GM12872 (cell line): ENCODE measurements around the gene HNRNPA0.

Experiments used
- TF ChIP-seq, protein P1 (sequence below): IDR thresholded peaks from 3 replicates; pipeline ENCODE4 v1.5.1; 2011; ENCODE audit warnings: low read depth, mild to moderate bottlenecking, low read length, moderate library complexity; ENCODE audit not compliant: insufficient read depth

HNRNPA0 gene

DNA sequence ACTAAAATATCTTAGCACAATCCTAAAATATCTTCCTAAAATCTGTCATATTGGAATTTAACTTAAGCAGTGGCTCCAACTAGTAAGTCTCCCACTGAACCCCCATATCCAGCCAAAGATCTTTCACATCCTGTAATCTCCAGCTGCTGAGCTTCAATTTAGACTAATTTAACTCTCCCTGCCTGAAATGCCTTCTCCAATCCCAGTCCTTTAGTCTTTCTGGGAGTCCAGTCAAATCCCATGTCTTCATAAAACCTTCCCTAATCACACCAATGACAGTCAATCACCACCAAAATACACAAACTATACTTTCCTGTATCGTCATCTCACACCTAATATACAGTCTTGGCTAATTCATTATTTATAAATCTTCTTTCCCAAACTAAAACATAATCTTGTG is 17.7 kb downstream of the HNRNPA0 start:
- TF ChIP-seq, protein P1, sequence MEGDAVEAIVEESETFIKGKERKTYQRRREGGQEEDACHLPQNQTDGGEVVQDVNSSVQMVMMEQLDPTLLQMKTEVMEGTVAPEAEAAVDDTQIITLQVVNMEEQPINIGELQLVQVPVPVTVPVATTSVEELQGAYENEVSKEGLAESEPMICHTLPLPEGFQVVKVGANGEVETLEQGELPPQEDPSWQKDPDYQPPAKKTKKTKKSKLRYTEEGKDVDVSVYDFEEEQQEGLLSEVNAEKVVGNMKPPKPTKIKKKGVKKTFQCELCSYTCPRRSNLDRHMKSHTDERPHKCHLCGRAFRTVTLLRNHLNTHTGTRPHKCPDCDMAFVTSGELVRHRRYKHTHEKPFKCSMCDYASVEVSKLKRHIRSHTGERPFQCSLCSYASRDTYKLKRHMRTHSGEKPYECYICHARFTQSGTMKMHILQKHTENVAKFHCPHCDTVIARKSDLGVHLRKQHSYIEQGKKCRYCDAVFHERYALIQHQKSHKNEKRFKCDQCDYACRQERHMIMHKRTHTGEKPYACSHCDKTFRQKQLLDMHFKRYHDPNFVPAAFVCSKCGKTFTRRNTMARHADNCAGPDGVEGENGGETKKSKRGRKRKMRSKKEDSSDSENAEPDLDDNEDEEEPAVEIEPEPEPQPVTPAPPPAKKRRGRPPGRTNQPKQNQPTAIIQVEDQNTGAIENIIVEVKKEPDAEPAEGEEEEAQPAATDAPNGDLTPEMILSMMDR, result no peak

DNA sequence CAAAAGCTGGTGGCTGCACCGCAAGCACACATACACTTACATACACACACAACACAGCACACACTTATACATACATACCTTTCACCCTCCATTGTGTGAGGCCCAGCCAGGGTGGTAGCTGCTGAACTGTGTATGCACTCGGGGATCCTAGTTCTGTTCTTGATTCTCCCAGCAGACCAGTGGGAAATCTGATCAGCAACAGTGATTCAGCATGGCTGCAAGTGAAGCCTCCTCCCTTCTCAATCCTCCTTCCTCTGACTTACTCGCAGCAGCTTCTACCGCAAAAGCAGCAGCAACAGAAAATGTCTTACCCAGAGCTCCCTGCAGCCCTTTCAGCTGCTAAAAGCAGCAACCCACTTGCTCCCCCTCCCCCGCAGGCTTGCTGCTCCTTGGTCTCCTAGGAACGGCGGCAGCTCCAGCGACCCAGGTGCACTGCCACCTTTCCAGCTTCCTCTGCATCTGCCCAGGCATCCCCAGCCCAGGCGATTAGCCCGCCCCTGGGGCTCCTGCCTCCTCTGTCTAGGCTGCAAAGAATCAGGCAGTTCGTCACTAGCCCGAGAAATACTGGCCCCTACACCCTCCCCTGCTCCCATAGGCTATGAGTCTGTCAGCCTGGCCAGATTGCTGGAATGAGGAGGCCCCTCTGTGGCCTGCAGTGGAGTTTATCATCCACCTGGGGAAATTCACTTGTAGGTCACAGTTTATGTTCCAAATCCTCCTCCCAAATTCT is 18.4 kb downstream of the HNRNPA0 start, which contains the start of gene KLHL3:
Gene KLHL3, minus strand, starts transcription at position 535 of the 730 bp plus-strand sequence. Its CDS starts 443 bp downstream, at position 92.
- TF ChIP-seq, protein P1, result no peak

DNA sequence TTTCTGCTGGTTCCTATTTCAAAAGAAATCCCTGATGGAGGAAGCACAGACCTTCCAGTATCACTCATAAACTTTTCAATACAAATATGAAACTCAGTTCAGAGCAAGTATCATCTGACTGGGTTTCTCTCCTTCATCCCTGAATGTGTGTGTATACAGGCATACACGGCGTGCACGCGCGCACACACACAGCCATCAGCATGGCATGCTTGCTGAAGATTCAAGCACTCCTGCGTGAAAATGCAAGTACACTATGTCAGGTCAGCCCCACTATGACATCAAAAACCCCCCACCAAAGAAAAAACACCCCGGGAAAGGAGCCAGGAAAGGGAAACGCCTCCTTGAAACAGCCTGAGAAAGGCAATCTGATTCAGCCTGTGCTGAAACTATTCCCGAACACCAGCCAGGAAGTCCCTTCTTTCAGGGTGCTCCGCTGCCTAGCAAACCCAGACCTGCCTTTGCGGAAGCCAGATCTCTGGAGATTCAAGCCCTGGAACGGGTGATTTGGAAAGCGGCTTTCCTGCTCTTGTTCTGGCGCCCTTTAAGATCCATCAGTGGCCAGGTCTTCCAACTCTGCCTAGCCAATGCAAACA is 19.1 kb downstream of the HNRNPA0 start:
- TF ChIP-seq, protein P1, result no peak

DNA sequence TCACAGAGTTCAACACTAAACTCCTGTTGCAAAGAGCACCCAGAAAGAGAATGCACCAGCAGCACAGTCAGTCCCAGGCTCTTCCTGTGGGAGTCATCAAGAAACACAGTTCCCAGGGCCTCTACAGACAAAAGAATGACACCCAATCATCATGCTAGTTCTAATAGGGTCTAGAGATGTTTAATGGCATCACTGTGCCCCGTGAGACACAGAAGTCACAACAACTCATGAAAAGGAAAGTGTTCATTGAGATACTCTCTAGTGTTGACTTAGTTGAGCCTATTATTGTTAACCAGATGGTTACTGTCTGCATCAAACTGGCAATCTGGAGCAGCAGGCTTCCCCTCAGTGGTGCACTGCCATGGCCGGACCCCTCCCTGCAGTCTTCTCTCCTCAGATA is 19.8 kb downstream of the HNRNPA0 start:
- TF ChIP-seq, protein P1, result no peak

GRCh38 chr5:137733922-137734321 is 20.2 kb downstream of the HNRNPA0 start:
- TF ChIP-seq, protein P1, result no peak

DNA sequence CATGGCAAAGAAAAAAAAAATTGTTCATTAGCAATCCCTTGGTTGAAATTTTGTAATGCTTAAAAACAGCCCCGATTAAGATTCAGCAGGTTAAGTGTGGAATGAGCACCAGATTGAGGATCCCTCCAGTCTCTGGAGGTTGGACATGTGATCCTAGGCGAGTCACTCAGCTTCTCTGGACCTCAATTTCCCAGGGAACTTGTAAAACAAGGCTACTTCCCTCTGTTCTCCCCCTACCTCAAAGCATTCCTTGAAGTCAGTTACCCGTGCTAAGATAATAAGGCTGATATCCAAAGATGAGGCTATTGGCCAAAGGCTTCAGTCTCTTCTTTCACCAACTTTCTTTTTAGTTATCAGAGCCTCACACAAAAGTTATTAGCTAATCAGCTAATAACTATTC is 21.2 kb downstream of the HNRNPA0 start:
- TF ChIP-seq, protein P1, result no peak

DNA sequence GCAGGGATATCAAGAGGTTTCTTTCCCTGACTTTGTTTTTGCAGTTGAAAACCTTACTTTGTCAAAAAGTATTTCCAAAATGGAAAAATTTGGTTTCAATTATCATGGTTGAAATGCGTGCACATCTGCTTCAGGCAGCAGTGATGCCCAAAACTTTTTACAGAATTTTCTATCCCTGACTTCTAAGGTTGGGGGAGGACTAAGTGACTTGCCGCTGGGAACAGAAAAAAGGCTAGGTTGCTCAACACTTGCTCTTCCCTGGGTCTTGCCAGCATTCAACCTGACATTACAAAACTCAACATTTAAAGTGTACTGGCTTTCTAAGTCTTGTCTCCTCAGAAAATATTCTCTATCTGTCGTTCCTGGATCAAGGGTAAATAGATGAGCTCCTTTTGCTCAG is 23.0 kb downstream of the HNRNPA0 start:
- TF ChIP-seq, protein P1, result no peak
